DOHH2 (cell line): Measurements from ENCODE around the gene RBCK1.
"Not testable (repeated sequence)": the region's sequence is repeated elsewhere in the genome, so short reads cannot be mapped to it uniquely, and the experiment has no call there.

Experiments
- H3F3A ChIP-seq: fragments of 200-600 bp; sonication (generic), shearing (Covaris generic); 2 replicates; pipeline ENCODE4 v1.6.0; 2016; ENCODE audit warnings: antibody characterized with exemption, mild to moderate bottlenecking; ENCODE audit not compliant: control insufficient read depth, insufficient read depth
- H3K27ac ChIP-seq: fragments of 200-600 bp; sonication (generic); 2 replicates; pipeline ENCODE4 v1.5.1; 2014; ENCODE audit warnings: low read depth, mild to moderate bottlenecking, low read length, moderate library complexity
- H3K27me3 ChIP-seq: fragments of 200-600 bp; sonication (generic); 2 replicates; pipeline ENCODE4 v1.6.1; 2014; ENCODE audit warnings: mild to moderate bottlenecking, low read length, mixed read lengths; ENCODE audit not compliant: control insufficient read depth
- H3K36me3 ChIP-seq: fragments of 200-600 bp; sonication (generic); 2 replicates; pipeline ENCODE4 v1.6.1; 2014; ENCODE audit warnings: mild to moderate bottlenecking, low read length, moderate library complexity, mixed read lengths; ENCODE audit not compliant: control insufficient read depth
- H3K4me1 ChIP-seq: fragments of 200-600 bp; sonication (generic); 2 replicates; pipeline ENCODE4 v1.6.1; 2014; ENCODE audit warnings: mild to moderate bottlenecking, low read length, mixed read lengths; ENCODE audit not compliant: control insufficient read depth
- H3K4me2 ChIP-seq: fragments of 200-600 bp; sonication (generic); 2 replicates; pipeline ENCODE4 v1.6.0; 2014; ENCODE audit warnings: mild to moderate bottlenecking, low read length, moderate library complexity
- H3K4me3 ChIP-seq: fragments of 200-600 bp; sonication (generic); 2 replicates; pipeline ENCODE4 v1.5.1; 2014; ENCODE audit warnings: mild to moderate bottlenecking, low read length, mixed read lengths
- H3K79me2 ChIP-seq: fragments of 200-600 bp; sonication (generic); 2 replicates; pipeline ENCODE4 v1.6.1; 2014; ENCODE audit warnings: mild to moderate bottlenecking, low read length, mixed read lengths; ENCODE audit not compliant: control insufficient read depth
- H3K9me2 ChIP-seq: fragments of 200-600 bp; sonication (generic); replicated peaks from 2 replicates; pipeline ENCODE4 v1.6.1; 2014; ENCODE audit warnings: mild to moderate bottlenecking, low read length, mixed read lengths; ENCODE audit not compliant: control insufficient read depth
- H3K9me3 ChIP-seq: fragments of 200-600 bp; sonication (generic); 2 replicates; pipeline ENCODE4 v1.6.1; 2014; ENCODE audit warnings: antibody characterized with exemption, low read length, mixed read lengths; ENCODE audit not compliant: control insufficient read depth, insufficient read depth
- H4K20me1 ChIP-seq: fragments of 200-600 bp; sonication (generic); 2 replicates; pipeline ENCODE4 v1.6.0; 2014; ENCODE audit warnings: low read depth, mild to moderate bottlenecking, antibody characterized with exemption, low read length, moderate library complexity; ENCODE audit not compliant: control insufficient read depth, insufficient read depth
- CTCF ChIP-seq: fragments of 200-600 bp; sonication (generic); IDR thresholded peaks from one replicate; pipeline ENCODE4 v1.5.1; 2014; ENCODE audit warnings: antibody characterized with exemption, mild to moderate bottlenecking, low read depth, low read length; ENCODE audit not compliant: poor library complexity, severe bottlenecking
- EZH2phosphoT487 ChIP-seq: fragments of 200-600 bp; sonication (generic); IDR thresholded peaks from 2 replicates; pipeline ENCODE4 v1.6.1; 2017; ENCODE audit warnings: borderline replicate concordance, mild to moderate bottlenecking, antibody characterized with exemption, low read length, moderate library complexity, mixed read lengths

Gene RBCK1

GRCh38 chr20:384723-385122, 23.4 kb upstream of the RBCK1 start:
- Histone ChIP-seq H3K4me3 (no peak overlapping the region), H3K4me2 (no peak overlapping the region), H3F3A (peaks cover 10% of the 10 kb centered on the region; the same call in 1 of the 2 replicates), H3K79me2 (peaks cover 50% of the 10 kb centered on the region), H3K9me3 (no peaks in the 10 kb centered on the region), H3K9me2 (no peaks in the 10 kb centered on the region), H3K27me3 (no peaks in the 10 kb centered on the region), H3K36me3 (peaks cover 44% of the 10 kb centered on the region), H3K4me1 (peaks cover 19% of the 10 kb centered on the region), H3K27ac (no peak overlapping the region), H4K20me1 (peaks cover 15% of the 10 kb centered on the region; the same call in 1 of the 2 replicates)
- TF ChIP-seq EZH2phosphoT487 (no peak), CTCF (no peak)

GRCh38 chr20:385448-385847, 22.7 kb upstream of the RBCK1 start:
- Histone ChIP-seq H4K20me1 (peaks cover 15% of the 10 kb centered on the region; the same call in 1 of the 2 replicates), H3K9me3 (no peaks in the 10 kb centered on the region), H3K27ac (no peak overlapping the region), H3K4me1 (peaks cover 13% of the 10 kb centered on the region), H3K4me2 (no peak overlapping the region), H3F3A (peaks cover 10% of the 10 kb centered on the region; the same call in 1 of the 2 replicates), H3K27me3 (no peaks in the 10 kb centered on the region), H3K9me2 (no peaks in the 10 kb centered on the region), H3K79me2 (peaks cover 50% of the 10 kb centered on the region), H3K4me3 (no peak overlapping the region), H3K36me3 (peaks cover 49% of the 10 kb centered on the region)
- TF ChIP-seq EZH2phosphoT487 (no peak), CTCF (no peak)

GRCh38 chr20:386634-387033, 21.5 kb upstream of the RBCK1 start:
- H3K36me3 ChIP-seq, result peaks cover 52% of the 10 kb centered on the region
- H3K4me3 ChIP-seq, H3K9me3 ChIP-seq, H3K4me2 ChIP-seq, H3K27ac ChIP-seq, H3K27me3 ChIP-seq, H3K9me2 ChIP-seq: not testable (repeated sequence)
- H4K20me1 ChIP-seq, result peaks cover 15% of the 10 kb centered on the region; the same call in 1 of the 2 replicates
- H3K4me1 ChIP-seq, result peaks cover 13% of the 10 kb centered on the region
- H3F3A ChIP-seq, result peaks cover 10% of the 10 kb centered on the region; the same call in 1 of the 2 replicates
- peaks cover 44% of the 10 kb centered on the region for H3K79me2 ChIP-seq

GRCh38 chr20:387520-387919, 20.6 kb upstream of the RBCK1 start:
- peaks cover 10% of the 10 kb centered on the region; the same call in 1 of the 2 replicates for H4K20me1 ChIP-seq
- no peak overlapping the region for H3K4me2 ChIP-seq
- no peak overlapping the region for H3K27ac ChIP-seq
- H3K4me1 ChIP-seq, result peaks cover 7% of the 10 kb centered on the region
- no peak for TF ChIP-seq EZH2phosphoT487
- TF ChIP-seq CTCF, result no peak
- peaks cover 56% of the 10 kb centered on the region for H3K36me3 ChIP-seq
- no peaks in the 10 kb centered on the region for H3K9me3 ChIP-seq
- H3K79me2 ChIP-seq, result peaks cover 38% of the 10 kb centered on the region
- no peaks in the 10 kb centered on the region for H3K27me3 ChIP-seq
- no peaks in the 10 kb centered on the region for H3K9me2 ChIP-seq
- peaks cover 7% of the 10 kb centered on the region; the same call in 1 of the 2 replicates for H3F3A ChIP-seq
- no peak overlapping the region for H3K4me3 ChIP-seq
